Lower leg skin (tissue), 3 donors: ENCODE measurements around the gene BSPRY.

Source experiments
- CTCF ChIP-seq, 3 donors: fragments of 450-650 bp; IDR thresholded peaks; one replicate each; pipeline ENCODE4 v1.5.1; 2016; ENCODE audit warnings: antibody characterized with exemption in 3 of 3, mild to moderate bottlenecking in 3 of 3, moderate library complexity in 2 of 3
- POLR2A ChIP-seq, 2 donors: fragments of 450-650 bp; IDR thresholded peaks; one replicate each; pipeline ENCODE4 v1.6.1; 2016 to 2017; ENCODE audit warnings: antibody characterized with exemption in 2 of 2, mild to moderate bottlenecking in 1 of 2, moderate library complexity in 1 of 2

- TF ChIP-seq CTCF (IDR thresholded peaks at IDR 0.05), result no peak
- TF ChIP-seq POLR2A (IDR thresholded peaks at IDR 0.05), result no peak
Measured at GRCh38 chr9:113369855-113370140, 20.5 kb downstream of the BSPRY start.
